NCI-H1694 (cell line): Measurements from ENCODE around the gene SULT1B1.

Source experiments
- DNase-seq: peaks from one replicate; lab custom pipeline; 2025; lab: John Stamatoyannopoulos, UW

Gene SULT1B1

DNA sequence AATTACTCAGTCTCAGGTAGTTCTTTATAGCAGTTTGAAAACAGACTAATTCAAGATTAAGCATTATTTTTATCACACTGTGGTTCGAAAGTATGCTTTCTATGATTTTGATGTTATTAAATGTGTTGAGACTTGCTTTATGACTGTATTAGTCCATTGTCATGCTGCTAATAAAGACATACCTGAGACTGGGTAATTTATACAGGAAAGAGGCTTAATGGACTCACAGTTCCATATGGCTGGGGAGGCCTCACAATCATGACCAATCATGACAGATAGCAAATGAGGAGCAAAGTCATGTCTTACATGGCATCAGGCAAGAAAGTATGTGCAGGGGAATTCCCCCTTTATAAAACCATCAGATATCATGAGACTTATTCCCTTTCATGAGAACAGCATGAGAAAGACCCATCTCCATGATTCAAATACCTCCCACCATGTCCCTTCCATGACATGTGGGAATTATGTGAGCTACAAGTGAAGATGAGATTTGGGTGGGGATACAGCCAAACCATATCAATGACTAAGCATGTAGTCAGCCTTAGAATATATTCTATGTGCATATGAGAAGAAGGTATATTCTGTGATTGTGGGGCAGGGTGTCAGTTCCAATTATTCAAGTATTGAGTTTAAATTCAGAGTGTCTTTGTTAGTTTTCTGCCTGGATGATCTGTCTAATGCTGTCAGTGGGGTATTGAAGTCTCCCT lies 62.7 kb downstream of the SULT1B1 start:
- no peak for DNase-seq

DNA sequence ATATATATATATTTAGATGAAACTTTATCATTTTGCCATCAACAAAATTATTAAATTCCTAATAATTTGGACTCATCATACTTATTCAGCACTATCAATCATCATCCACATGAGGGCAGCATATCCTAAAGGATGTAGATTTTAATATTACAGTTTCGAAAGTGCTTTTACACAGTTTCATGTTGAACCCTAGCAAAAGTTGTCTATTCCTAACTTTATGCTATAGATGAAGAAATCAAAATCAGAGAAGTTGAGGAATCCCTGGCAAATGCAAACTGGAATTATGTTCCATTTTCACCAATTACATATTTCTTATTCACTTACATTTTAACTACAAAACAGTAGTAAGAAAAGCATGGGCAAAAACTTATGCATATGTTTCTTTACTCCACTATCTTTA lies 70.8 kb downstream of the SULT1B1 start:
- peak; percentile 13 for DNase-seq

DNA sequence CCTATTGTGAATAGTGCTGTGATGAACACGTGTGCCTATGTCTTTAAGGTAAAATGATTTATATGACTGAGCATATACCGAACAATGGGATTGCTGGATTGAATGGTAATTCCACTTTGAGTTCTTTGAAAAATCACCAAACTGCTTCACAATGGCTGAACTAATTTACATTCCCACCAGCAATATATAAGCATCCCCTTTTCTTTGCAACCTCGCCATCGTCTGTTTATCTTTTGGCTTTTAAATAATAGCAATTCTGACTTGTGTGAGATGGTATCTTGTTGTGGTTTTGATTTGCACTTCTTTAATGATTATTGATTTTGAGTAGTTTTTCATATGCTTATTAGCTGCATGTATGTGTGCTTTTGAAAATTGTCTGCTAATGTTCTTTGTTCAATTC lies 75.6 kb downstream of the SULT1B1 start:
- DNase-seq, result no peak
